A673 (cell line): Measurements from ENCODE around the gene PHF1.

ENCODE experiments used
- EZH2 ChIP-seq: fragments of 200-600 bp; sonication (generic); IDR thresholded peaks from 2 replicates; pipeline ENCODE4 v1.6.1; 2017; ENCODE audit warnings: borderline replicate concordance, low read depth, mild to moderate bottlenecking, mixed read lengths, antibody characterized with exemption, low read length; ENCODE audit not compliant: poor library complexity, severe bottlenecking
- TF ChIP-seq, protein P1 (sequence below): fragments of 300-800, 200-600 bp; sonication (generic); conservative IDR thresholded peaks from 2 replicates; pipeline ENCODE4 v1.5.1; 2017; ENCODE audit warnings: low read depth, mild to moderate bottlenecking, antibody characterized with exemption, low read length, moderate library complexity, mixed read lengths

DNA sequence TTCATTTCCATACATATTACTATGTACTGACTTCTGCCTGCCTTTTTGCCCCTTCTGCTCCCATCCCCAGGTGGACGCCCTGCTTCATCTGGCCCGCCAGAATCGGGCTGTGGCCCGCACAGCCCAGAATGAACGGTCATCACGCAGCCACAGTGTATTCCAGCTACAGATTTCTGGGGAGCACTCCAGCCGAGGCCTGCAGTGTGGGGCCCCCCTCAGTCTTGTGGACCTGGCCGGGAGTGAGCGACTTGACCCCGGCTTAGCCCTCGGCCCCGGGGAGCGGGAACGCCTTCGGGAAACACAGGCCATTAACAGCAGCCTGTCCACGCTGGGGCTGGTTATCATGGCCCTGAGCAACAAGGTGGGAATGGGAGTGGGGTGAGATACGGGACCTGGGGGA is 4.7 kb upstream of the PHF1 start:
- TF ChIP-seq, protein P1, sequence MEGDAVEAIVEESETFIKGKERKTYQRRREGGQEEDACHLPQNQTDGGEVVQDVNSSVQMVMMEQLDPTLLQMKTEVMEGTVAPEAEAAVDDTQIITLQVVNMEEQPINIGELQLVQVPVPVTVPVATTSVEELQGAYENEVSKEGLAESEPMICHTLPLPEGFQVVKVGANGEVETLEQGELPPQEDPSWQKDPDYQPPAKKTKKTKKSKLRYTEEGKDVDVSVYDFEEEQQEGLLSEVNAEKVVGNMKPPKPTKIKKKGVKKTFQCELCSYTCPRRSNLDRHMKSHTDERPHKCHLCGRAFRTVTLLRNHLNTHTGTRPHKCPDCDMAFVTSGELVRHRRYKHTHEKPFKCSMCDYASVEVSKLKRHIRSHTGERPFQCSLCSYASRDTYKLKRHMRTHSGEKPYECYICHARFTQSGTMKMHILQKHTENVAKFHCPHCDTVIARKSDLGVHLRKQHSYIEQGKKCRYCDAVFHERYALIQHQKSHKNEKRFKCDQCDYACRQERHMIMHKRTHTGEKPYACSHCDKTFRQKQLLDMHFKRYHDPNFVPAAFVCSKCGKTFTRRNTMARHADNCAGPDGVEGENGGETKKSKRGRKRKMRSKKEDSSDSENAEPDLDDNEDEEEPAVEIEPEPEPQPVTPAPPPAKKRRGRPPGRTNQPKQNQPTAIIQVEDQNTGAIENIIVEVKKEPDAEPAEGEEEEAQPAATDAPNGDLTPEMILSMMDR, result no peak
- TF ChIP-seq EZH2, result no peak
